ENCODE results near the gene HNRNPAB. TPM values are rescaled to one million over a fixed set of nuclear protein-coding genes. Genes with fewer than 3 reads are reported as not detected.

The HNRNPAB gene
- total and polyA plus RNA-seq, 9 of the 15 experiments (the other 6 are each of a cell fraction or from before 2014, with no cell fraction given) = 34.6 to 425 (median 236) TPM

- no peak for TF ChIP-seq MCM5 (IDR thresholded peaks at IDR 0.05; ENCODE audit: low read depth)
- TF ChIP-seq SNRNP70 (optimal IDR thresholded peaks at IDR 0.05; ENCODE audit: low read depth, low read length) = peak; percentile 77
- TF ChIP-seq SRSF7 (optimal IDR thresholded peaks at IDR 0.05; ENCODE audit: low read depth, low read length) = no peak
- TF ChIP-seq, protein P1, sequence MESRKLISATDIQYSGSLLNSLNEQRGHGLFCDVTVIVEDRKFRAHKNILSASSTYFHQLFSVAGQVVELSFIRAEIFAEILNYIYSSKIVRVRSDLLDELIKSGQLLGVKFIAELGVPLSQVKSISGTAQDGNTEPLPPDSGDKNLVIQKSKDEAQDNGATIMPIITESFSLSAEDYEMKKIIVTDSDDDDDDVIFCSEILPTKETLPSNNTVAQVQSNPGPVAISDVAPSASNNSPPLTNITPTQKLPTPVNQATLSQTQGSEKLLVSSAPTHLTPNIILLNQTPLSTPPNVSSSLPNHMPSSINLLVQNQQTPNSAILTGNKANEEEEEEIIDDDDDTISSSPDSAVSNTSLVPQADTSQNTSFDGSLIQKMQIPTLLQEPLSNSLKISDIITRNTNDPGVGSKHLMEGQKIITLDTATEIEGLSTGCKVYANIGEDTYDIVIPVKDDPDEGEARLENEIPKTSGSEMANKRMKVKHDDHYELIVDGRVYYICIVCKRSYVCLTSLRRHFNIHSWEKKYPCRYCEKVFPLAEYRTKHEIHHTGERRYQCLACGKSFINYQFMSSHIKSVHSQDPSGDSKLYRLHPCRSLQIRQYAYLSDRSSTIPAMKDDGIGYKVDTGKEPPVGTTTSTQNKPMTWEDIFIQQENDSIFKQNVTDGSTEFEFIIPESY (CRISPR knock-in tag; IDR thresholded peaks at IDR 0.05) = no peak
- TF ChIP-seq, protein P2, sequence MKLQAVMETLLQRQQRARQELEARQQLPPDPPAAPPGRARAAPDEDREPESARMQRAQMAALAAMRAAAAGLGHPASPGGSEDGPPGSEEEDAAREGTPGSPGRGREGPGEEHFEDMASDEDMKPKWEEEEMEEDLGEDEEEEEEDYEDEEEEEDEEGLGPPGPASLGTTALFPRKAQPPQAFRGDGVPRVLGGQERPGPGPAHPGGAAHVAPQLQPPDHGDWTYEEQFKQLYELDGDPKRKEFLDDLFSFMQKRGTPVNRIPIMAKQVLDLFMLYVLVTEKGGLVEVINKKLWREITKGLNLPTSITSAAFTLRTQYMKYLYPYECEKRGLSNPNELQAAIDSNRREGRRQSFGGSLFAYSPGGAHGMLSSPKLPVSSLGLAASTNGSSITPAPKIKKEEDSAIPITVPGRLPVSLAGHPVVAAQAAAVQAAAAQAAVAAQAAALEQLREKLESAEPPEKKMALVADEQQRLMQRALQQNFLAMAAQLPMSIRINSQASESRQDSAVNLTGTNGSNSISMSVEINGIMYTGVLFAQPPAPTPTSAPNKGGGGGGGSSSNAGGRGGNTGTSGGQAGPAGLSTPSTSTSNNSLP (IDR thresholded peaks at IDR 0.05; ENCODE audit: borderline replicate concordance, low read depth, low read length) = no peak
- no peak for TF ChIP-seq ZBTB34 (CRISPR knock-in tag; IDR thresholded peaks at IDR 0.05)
- TF ChIP-seq VEZF1 (CRISPR knock-in tag; IDR thresholded peaks at IDR 0.05) = no peak
- no peak for TF ChIP-seq XRCC5 (IDR thresholded peaks at IDR 0.05; ENCODE audit: low read depth, low read length)
- TF ChIP-seq SREBF2 (CRISPR knock-in tag; IDR thresholded peaks at IDR 0.05) = no peak
- TF ChIP-seq CHD2 (IDR thresholded peaks at IDR 0.05; ENCODE audit: low read depth, low read length) = no peak; the same call in 1 of the 2 replicates
- no peak for TF ChIP-seq BACH1 (tag; IDR thresholded peaks at IDR 0.05)
- no peak for TF ChIP-seq PYGO2 (tag; IDR thresholded peaks at IDR 0.05)
- TF ChIP-seq ESRRB (CRISPR knock-in tag; IDR thresholded peaks at IDR 0.05; ENCODE audit: borderline replicate concordance) = no peak
- TF ChIP-seq ZNF764 (CRISPR knock-in tag; IDR thresholded peaks at IDR 0.05; ENCODE audit: low read depth) = no peak
- TF ChIP-seq EWSR1 (IDR thresholded peaks at IDR 0.05; ENCODE audit: borderline replicate concordance, low read depth, partially characterized antibody) = no peak
- 0 out of 2 replicates have a peak, but pooled peaks have one; percentile 2 for TF ChIP-seq NCOR1 (IDR thresholded peaks at IDR 0.05)
- TF ChIP-seq ZC3H4 (CRISPR knock-in tag; IDR thresholded peaks at IDR 0.05; ENCODE audit: borderline replicate concordance) = no peak
- no peak for TF ChIP-seq NFRKB (IDR thresholded peaks at IDR 0.05; ENCODE audit: low read depth)
- no peak for TF ChIP-seq ZNF778 (CRISPR knock-in tag; IDR thresholded peaks at IDR 0.05)
- no peak for TF ChIP-seq ZBTB5 (IDR thresholded peaks at IDR 0.05)
Measured at GRCh38 chr5:178212241-178213002, 8.1 kb downstream of the HNRNPAB start (continued).

Measured in K562 (cell line).